Upper lobe of left lung (tissue), 4 donors: ENCODE measurements around the gene KAZN.

Experiments
- CTCF ChIP-seq, 6 experiments: fragments of 450-650 bp in 4 of 6; fragments of 200-600 bp in 2 of 6; sonication (generic) in 2 of 6; IDR thresholded peaks; one replicate each; pipeline ENCODE4 v1.5.1; 2016 to 2019; ENCODE audit warnings: antibody characterized with exemption in 6 of 6
- EP300 ChIP-seq, 4 donors: sonication (generic); formaldehyde crosslinking; IDR thresholded peaks; one replicate each; pipeline ENCODE4 v1.5.1; 2017; ENCODE audit warnings: antibody characterized with exemption in 4 of 4, control low read depth in 2 of 4
- POLR2A ChIP-seq, 4 donors: fragments of 450-650 bp; IDR thresholded peaks; one replicate each; pipeline ENCODE4 v1.5.1; 2016 to 2017; ENCODE audit warnings: antibody characterized with exemption in 4 of 4, mild to moderate bottlenecking in 2 of 4
- POLR2AphosphoS5 ChIP-seq, 2 donors: sonication (generic); formaldehyde crosslinking; IDR thresholded peaks; one replicate each; pipeline ENCODE4 v1.5.1; 2017; ENCODE audit warnings: antibody characterized with exemption in 2 of 2

DNA sequence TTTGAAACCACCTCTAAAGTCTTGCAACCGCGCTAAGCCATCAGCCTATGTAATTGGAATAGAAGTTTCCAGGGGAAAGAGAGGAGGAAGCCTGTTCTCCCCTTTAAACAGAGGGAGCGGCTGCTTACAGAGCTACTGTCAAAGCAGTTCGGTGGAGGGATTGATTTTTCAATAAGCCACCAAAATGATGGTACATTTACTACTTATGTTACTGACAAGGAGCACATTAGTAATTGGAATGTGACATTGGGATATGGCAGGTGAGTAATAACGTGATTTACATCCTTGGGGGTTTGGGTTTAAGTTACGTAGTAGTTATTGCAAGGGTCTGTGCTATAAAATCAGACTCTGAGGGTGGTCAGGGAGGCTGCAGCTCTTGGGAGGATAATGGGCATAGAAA lies 257.3 kb downstream of the KAZN start:
- TF ChIP-seq CTCF (IDR thresholded peaks at IDR 0.05) (no peak), POLR2AphosphoS5 (IDR thresholded peaks at IDR 0.05) (no peak), EP300 (IDR thresholded peaks at IDR 0.05) (no peak), POLR2A (IDR thresholded peaks at IDR 0.05) (no peak)
